Measurements from ENCODE around the gene CPSF3. TPM values are rescaled to one million over a fixed set of nuclear protein-coding genes. Genes with fewer than 3 reads are reported as not detected.

The CPSF3 gene
- polyA plus RNA-seq, 2 of the 4 experiments (the other 2 are of a cell fraction) = 63.4 to 77.2 TPM

GRCh38 chr2:9472511-9472910 lies 49.1 kb downstream of the CPSF3 start:
- H3K9me3 ChIP-seq = no peaks in the 10 kb centered on the region
- H3K4me2 ChIP-seq = no peak overlapping the region
- no peak overlapping the region for H3K4me3 ChIP-seq
- peaks cover 27% of the 10 kb centered on the region for H3K4me1 ChIP-seq
- DNase-seq (ENCODE audit: low read depth in 1 of 2, low spot score in 1 of 2) (no peak), ATAC-seq (no peak), FAIRE-seq (no peak)
- H3K27ac ChIP-seq = no peak overlapping the region
- no peak for TF ChIP-seq PHF8 (IDR thresholded peaks at IDR 0.05; ENCODE audit: borderline replicate concordance, low read depth)
- no peak for TF ChIP-seq TFCP2L1 (CRISPR knock-in tag; IDR thresholded peaks at IDR 0.05)
- no peak for TF ChIP-seq ELK1 (IDR thresholded peaks at IDR 0.05; ENCODE audit: low read depth, low read length)
- TF ChIP-seq GATA3 (IDR thresholded peaks at IDR 0.05; ENCODE audit: borderline replicate concordance) = no peak
- no peak for TF ChIP-seq HOXB5 (CRISPR knock-in tag; IDR thresholded peaks at IDR 0.05)
- TF ChIP-seq USF2 (IDR thresholded peaks at IDR 0.05) = no peak
- no peak for TF ChIP-seq SREBF2 (IDR thresholded peaks at IDR 0.05)
- no peak for TF ChIP-seq HDAC2 (IDR thresholded peaks at IDR 0.05)
- no peak for TF ChIP-seq KDM5A (IDR thresholded peaks at IDR 0.05)
- TF ChIP-seq SMC3 (IDR thresholded peaks at IDR 0.05) = no peak
- no peak for TF ChIP-seq RARB (CRISPR knock-in tag; IDR thresholded peaks at IDR 0.05)
- no peak for TF ChIP-seq CBX8 (IDR thresholded peaks at IDR 0.05)
- TF ChIP-seq NR3C1 (IDR thresholded peaks at IDR 0.05) = no peak
- no peak for TF ChIP-seq POLR2A (IDR thresholded peaks at IDR 0.05; ENCODE audit: low read length)
- TF ChIP-seq CEBPB (IDR thresholded peaks at IDR 0.05) = no peak
- TF ChIP-seq ZFP36 (IDR thresholded peaks at IDR 0.05; ENCODE audit: borderline replicate concordance, partially characterized antibody) = no peak
- TF ChIP-seq ESRRA (IDR thresholded peaks at IDR 0.05; ENCODE audit: borderline replicate concordance, low read length) = no peak
- WGBS (ENCODE audit: missing lambda C conversion rate) = 94% methylated on average over 9 of the region's 9 CpGs
- POLR2A ChIA-PET = no interaction called here
- CTCF ChIA-PET = no interaction called here

- Histone ChIP-seq H3K27ac (peak overlapping the region; percentile 96), H3K4me3 (peak overlapping the region; percentile 77), H3K9me3 (no peaks in the 10 kb centered on the region), H3K4me2 (peak overlapping the region; percentile 87), H3K4me1 (peaks cover 27% of the 10 kb centered on the region)
- 78% methylated on average over 24 of the region's 24 CpGs for WGBS (ENCODE audit: missing lambda C conversion rate)
- CTCF ChIA-PET = interaction anchor here (0.9 to 3.5 kb wide), 8 partner anchors 9 to 341 kb away, joined by 3 to 11 read pairs (median 4); partner anchors contain the start of gene ADAM17
- no peak for TF ChIP-seq SREBF2 (IDR thresholded peaks at IDR 0.05)
- no peak for TF ChIP-seq PBX3 (IDR thresholded peaks at IDR 0.05)
- no peak for TF ChIP-seq RCOR1 (IDR thresholded peaks at IDR 0.05; ENCODE audit: low read depth, low read length)
- peak; percentile 63 for TF ChIP-seq USF2 (IDR thresholded peaks at IDR 0.05)
- TF ChIP-seq ZNF302 (CRISPR knock-in tag; IDR thresholded peaks at IDR 0.05) = no peak
- TF ChIP-seq RAD21 (conservative IDR thresholded peaks at IDR 0.05 in 1 of 2, IDR thresholded peaks at IDR 0.05 in 1 of 2) = 0 out of 5 replicates have a peak, but pooled peaks of 1 of the 2 experiments have one; percentile 3
- ATAC-seq (peak; percentile 26 to 30; a peak in 4 of 6 replicates), FAIRE-seq (no peak), DNase-seq (ENCODE audit: low read depth in 1 of 2, low spot score in 1 of 2) (peak; percentile 52 to 55)
- POLR2A ChIA-PET = interaction anchor here (0.6 to 1.6 kb wide), 4 partner anchors 10 to 484 kb away, joined by 3 to 7 read pairs (median 4); partner anchors contain the start of gene ADAM17
Observed at GRCh38 chr2:9473308-9473984, 50.0 kb downstream of the CPSF3 start.

Data from A549 (cell line).